ENCODE measurements around the gene MTCH1.

MTCH1 gene, protein sequence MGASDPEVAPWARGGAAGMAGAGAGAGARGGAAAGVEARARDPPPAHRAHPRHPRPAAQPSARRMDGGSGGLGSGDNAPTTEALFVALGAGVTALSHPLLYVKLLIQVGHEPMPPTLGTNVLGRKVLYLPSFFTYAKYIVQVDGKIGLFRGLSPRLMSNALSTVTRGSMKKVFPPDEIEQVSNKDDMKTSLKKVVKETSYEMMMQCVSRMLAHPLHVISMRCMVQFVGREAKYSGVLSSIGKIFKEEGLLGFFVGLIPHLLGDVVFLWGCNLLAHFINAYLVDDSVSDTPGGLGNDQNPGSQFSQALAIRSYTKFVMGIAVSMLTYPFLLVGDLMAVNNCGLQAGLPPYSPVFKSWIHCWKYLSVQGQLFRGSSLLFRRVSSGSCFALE

DNA sequence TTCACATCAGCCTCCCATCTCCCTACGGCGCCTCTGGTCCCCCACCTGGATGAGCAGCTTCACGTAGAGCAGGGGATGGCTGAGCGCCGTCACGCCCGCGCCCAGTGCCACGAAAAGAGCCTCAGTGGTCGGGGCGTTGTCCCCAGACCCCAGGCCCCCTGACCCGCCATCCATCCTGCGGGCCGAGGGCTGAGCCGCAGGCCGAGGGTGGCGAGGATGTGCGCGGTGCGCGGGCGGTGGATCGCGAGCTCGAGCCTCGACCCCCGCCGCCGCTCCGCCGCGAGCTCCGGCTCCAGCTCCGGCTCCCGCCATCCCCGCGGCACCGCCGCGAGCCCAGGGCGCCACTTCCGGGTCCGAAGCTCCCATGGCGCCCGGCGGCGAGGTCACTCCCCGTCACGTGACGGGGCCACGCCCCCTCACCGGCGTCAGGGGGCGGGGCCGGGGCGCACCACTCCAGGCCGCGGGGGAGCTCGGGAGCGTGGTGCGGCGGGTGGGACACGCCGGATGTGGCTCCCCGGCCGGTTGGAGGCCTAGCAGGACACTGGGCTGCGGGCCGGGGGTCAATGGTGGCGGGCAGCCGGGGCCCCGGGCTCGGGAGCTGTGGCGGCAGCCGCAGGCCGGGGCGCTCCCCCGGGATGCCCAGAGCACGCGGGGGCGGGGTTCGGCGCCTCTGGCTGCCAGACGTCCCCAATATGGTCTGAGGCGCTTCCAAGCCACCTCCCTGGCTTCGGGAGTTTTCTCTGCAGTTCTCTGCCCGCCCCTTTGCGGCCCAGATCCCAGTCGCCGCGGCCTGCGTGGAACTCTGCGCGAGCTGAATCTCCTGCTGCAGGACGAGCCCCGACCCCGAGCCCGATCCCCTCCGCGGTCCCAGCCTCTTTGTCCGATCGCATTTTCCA, at the start of gene MTCH1:
TSS of gene MTCH1 (minus strand) at position 389 of the 896 bp plus-strand sequence. CDS start at position 366, 23 bp downstream.
- TF ChIP-seq, protein P1, sequence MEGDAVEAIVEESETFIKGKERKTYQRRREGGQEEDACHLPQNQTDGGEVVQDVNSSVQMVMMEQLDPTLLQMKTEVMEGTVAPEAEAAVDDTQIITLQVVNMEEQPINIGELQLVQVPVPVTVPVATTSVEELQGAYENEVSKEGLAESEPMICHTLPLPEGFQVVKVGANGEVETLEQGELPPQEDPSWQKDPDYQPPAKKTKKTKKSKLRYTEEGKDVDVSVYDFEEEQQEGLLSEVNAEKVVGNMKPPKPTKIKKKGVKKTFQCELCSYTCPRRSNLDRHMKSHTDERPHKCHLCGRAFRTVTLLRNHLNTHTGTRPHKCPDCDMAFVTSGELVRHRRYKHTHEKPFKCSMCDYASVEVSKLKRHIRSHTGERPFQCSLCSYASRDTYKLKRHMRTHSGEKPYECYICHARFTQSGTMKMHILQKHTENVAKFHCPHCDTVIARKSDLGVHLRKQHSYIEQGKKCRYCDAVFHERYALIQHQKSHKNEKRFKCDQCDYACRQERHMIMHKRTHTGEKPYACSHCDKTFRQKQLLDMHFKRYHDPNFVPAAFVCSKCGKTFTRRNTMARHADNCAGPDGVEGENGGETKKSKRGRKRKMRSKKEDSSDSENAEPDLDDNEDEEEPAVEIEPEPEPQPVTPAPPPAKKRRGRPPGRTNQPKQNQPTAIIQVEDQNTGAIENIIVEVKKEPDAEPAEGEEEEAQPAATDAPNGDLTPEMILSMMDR (IDR thresholded peaks at IDR 0.05; ENCODE audit: low read depth, low read length): no peak
- H3K4me3 ChIP-seq (replicated peaks in 1 of 2; ENCODE audit: low read depth in 2 of 2, low read length in 2 of 2): peak within 1 kb of the TSS; percentile 100
- peak; percentile 86 to 94 for DNase-seq (ENCODE audit: low read depth in 2 of 2)

DNA sequence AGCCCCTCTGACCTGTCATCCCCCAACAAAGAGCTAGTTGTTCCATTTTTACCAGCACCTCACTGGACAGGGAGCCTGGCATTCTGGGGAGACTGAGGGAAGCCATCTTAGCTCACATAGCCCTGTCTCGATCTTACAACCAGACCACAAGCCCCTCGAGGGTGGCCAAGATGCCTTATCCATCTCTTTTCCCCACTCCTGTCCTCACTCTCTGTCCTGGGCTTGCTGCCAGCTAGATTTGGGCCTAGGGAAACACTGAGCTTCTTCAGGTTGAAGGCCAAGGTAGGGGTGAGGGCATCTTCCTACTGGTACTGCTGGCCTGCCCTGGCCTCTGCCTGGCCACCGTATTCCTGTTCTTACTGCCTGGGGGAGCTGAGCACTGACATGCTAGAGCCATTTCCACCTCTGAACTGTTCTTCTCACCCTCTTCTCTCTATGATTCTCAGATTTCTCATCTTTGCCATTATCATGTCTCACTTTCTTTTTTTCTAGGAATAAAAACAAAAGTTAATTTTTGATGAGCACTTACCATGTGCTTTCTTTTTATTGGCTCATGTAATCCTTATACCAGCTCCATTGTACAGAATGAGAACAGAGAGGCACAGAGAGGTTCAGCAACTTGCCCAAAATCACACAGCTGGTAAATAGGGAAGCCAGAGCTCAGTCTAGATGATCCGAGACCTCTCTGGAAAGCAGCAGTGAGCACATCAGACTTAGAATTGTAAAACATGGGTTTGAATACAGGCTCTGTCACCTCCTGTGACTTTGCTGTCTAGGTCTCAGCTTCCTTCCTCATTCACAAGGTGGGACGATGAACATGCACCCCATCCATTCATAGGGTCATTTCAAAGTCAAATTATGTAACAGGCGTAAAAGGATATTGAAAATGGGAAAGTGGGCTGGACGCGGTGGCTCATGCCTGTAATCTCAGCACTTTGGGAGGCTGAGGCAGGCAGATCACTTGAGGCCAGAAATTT, 48.1 kb upstream of the MTCH1 start:
- no peak overlapping the region for H3K4me3 ChIP-seq (replicated peaks in 1 of 2; ENCODE audit: low read depth in 2 of 2, low read length in 2 of 2)
- TF ChIP-seq, protein P1 (IDR thresholded peaks at IDR 0.05; ENCODE audit: low read depth, low read length): no peak
- no peak for DNase-seq (ENCODE audit: low read depth in 2 of 2)

DNA sequence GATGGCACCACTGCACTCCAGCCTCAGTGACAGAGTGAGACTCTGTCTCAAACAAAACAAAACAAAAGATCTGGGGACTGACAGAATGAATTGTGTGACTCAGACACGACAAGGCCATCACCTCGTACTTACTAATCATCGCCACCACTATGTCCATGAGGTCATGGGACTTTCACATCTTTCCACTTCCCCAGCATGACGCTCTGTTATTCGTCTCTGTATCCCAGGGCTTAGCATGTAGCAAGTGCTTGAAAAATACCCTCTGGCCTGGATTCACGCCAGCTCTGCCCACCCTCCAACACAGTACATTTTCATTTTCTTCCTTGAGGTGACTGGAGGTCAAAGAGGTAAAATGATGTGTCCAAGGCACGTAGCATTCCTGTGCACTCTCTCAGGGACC, 47.3 kb upstream of the MTCH1 start:
- TF ChIP-seq, protein P1 (IDR thresholded peaks at IDR 0.05; ENCODE audit: low read depth, low read length): no peak
- DNase-seq (ENCODE audit: low read depth in 2 of 2): peak in 1 of 2 donors; percentile 25
- no peak overlapping the region for H3K4me3 ChIP-seq (replicated peaks in 1 of 2; ENCODE audit: low read depth in 2 of 2, low read length in 2 of 2)

DNA sequence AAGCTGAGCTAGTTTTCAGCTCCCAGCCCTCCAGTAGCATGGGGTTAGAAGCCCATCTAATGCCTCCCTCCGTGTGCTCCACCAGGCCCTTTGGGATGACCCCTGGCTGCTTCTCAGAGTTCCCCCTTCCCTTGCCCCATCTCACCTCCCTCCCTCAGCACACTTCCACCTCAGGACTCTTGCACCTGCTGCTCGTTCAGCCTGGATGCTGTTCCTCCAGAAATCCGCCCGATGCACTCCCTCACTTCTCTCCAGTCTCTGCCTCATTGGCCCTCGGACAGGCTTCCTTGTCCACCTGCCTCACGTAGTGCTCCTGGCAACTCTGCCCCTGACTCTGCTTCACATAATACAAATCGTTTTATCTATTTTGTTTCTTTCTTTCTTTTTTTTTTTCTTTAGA, 46.2 kb upstream of the MTCH1 start:
- TF ChIP-seq, protein P1 (IDR thresholded peaks at IDR 0.05; ENCODE audit: low read depth, low read length): no peak
- H3K4me3 ChIP-seq (replicated peaks in 1 of 2; ENCODE audit: low read depth in 2 of 2, low read length in 2 of 2): no peak overlapping the region
- DNase-seq (ENCODE audit: low read depth in 2 of 2): no peak

DNA sequence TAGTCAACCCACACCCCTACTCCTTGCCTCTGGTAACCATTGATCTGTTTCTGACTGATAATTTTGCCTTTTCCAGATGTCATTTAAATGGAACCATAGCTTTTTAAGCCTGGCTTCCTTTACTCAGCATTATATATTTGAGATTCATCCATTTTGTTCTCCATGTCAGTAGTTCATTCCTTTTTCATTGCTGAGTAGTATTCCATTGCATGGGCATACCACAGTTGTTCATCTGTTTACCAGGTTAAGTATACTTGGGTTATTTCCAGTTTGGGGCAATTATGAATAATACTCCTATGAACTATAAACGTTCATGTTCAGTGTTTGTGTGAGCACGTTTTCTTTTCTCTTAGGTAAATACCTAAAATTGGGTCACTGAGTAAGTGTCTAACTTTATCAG, 44.6 kb upstream of the MTCH1 start:
- DNase-seq (ENCODE audit: low read depth in 2 of 2): no peak
- TF ChIP-seq, protein P1 (IDR thresholded peaks at IDR 0.05; ENCODE audit: low read depth, low read length): no peak
- no peak overlapping the region for H3K4me3 ChIP-seq (replicated peaks in 1 of 2; ENCODE audit: low read depth in 2 of 2, low read length in 2 of 2)
